Measurements from ENCODE around the gene BAHCC1. TPM values are rescaled to one million over a fixed set of nuclear protein-coding genes. Genes with fewer than 3 reads are reported as not detected.

BAHCC1 gene
- total RNA-seq, 6 donors from 2014 or later, result 8.2 to 81.7 (median 21.0) TPM

DNA sequence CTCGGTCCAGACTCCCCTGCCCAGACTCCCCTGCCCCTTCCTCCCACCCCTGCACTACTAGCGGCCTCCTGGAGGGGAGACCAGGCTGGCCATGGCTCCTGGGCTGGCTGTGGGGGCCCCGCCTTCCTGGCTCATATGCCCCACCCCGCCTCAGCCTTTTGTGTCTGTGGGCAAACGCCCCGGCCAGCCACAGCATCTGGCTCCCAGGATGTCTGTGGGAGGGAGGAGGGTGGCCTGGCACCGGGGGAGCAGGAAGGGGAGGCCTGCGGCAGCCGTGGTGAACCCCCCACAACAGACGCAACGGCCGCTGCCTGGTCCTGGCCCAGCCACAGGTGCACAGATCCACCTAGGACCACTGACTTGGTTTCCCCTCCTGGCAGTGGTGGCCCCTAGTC is 32.9 kb downstream of the BAHCC1 start:
- 33 to 48% methylated on average over 8 to 9 of the region's 12 CpGs for WGBS, 2 donors
- Histone ChIP-seq H3K27me3 (no peaks in the 10 kb centered on the region), H3K9me3 (no peaks in the 10 kb centered on the region), H3K4me1 (peaks cover 47 to 58% (median 52%) of the 10 kb centered on the region in 4 donors), H3K4me3 (no peak overlapping the region), H3K36me3 (no peaks in the 10 kb centered on the region), H3K27ac (peak overlapping the region; percentile 24 to 60 (median 47))
- no peak for ATAC-seq (ENCODE audit: low FRiP score in 2 of 2)
- DNase-seq, result peak in 1 of 2 donors; percentile 81
- no peak for TF ChIP-seq POLR2AphosphoS5 (IDR thresholded peaks at IDR 0.05)
- TF ChIP-seq EP300 (IDR thresholded peaks at IDR 0.05), result no peak
- TF ChIP-seq, protein P1, sequence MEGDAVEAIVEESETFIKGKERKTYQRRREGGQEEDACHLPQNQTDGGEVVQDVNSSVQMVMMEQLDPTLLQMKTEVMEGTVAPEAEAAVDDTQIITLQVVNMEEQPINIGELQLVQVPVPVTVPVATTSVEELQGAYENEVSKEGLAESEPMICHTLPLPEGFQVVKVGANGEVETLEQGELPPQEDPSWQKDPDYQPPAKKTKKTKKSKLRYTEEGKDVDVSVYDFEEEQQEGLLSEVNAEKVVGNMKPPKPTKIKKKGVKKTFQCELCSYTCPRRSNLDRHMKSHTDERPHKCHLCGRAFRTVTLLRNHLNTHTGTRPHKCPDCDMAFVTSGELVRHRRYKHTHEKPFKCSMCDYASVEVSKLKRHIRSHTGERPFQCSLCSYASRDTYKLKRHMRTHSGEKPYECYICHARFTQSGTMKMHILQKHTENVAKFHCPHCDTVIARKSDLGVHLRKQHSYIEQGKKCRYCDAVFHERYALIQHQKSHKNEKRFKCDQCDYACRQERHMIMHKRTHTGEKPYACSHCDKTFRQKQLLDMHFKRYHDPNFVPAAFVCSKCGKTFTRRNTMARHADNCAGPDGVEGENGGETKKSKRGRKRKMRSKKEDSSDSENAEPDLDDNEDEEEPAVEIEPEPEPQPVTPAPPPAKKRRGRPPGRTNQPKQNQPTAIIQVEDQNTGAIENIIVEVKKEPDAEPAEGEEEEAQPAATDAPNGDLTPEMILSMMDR (IDR thresholded peaks at IDR 0.05), result peak in 2 of 6 experiments; percentile 13 to 24

DNA sequence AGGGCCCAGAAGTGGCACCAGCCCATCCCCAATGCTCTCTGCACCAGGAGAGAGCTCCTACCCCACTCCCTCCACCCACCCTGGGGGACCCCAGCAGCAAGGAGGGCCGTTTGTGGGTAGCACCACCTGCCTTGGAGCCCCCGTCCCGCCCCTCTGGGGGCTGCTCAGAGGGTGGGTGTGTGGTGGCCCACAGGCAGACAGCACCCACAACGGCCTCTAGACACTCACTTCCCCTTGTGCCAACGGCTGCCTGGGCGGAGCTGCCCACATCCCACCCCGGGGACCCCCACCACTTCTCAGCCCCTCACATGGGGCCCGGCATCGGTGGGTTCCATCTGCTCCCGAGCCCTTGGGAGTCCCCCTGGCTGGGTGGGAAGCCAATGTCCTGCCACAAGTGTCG is 33.3 kb downstream of the BAHCC1 start:
- no peak overlapping the region for H3K4me3 ChIP-seq
- peaks cover 43 to 57% (median 48%) of the 10 kb centered on the region in 4 donors for H3K4me1 ChIP-seq
- ATAC-seq (ENCODE audit: low FRiP score in 2 of 2) (no peak), DNase-seq (peak in 1 of 2 donors; percentile 80)
- TF ChIP-seq, protein P1 (IDR thresholded peaks at IDR 0.05), result no peak
- TF ChIP-seq POLR2A (IDR thresholded peaks at IDR 0.05) (no peak), EP300 (IDR thresholded peaks at IDR 0.05) (no peak), POLR2AphosphoS5 (IDR thresholded peaks at IDR 0.05) (no peak)
- no peaks in the 10 kb centered on the region for H3K27me3 ChIP-seq
- H3K27ac ChIP-seq, result peak overlapping the region in 1 of 4 donors; percentile 57
- WGBS, 2 donors, result 62% methylated on average over 6 of the region's 11 CpGs; no CpG with 5 or more reads in 1 of the 2 donors
- no peaks in the 10 kb centered on the region for H3K36me3 ChIP-seq
- no peaks in the 10 kb centered on the region for H3K9me3 ChIP-seq

DNA sequence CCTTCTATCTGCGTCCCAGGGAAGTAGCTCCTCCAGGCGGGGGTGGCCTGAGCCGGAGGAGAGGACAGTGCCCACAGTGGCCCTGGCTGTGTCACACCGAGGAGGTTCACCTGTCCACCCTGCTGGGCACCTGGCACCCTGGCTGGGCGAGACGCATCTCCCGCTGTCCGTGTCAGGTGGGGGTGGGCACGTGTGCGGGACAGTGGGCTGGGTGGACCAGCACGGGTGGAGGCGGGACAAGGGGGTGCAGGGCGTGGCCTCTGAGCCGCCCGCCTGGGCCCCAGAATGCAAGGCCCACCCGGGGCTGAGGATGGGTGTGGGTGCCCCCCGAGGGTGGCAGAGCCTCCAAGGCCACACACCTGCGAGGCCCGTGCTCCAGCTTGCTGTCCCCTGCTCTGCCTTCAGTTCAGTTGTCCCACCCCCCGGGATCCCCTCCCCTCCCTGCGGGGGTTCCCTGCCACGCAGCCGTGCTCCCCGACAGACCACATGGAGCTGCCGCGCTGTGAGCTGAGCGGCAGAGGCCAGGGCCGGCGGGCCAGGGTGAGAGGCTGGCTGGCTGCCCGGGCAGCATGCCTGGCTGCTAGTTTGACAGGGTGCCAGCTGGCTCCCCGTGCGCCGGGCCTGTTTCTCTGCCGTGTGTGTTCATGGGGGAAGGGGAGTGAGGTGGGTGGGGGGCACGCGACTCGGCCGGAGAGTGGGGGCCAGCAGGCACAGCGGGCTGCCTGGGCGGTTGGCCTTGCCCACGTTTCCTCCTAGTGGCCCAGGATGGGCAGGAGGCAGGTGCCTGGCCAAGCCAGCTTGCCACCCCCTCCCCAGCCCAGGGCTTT is 33.9 kb downstream of the BAHCC1 start:
- H3K4me1 ChIP-seq, result peaks cover 45 to 57% (median 48%) of the 10 kb centered on the region in 4 donors
- ATAC-seq (ENCODE audit: low FRiP score in 2 of 2) (peak; percentile 63 to 71), DNase-seq (peak; percentile 79 to 95)
- no peaks in the 10 kb centered on the region for H3K27me3 ChIP-seq
- H3K27ac ChIP-seq, result peak overlapping the region in 2 of 4 donors; percentile 17 to 35
- no peaks in the 10 kb centered on the region for H3K9me3 ChIP-seq
- 13 to 18% methylated on average over 11 to 15 of the region's 41 CpGs for WGBS, 2 donors
- TF ChIP-seq POLR2A (IDR thresholded peaks at IDR 0.05) (peak in 1 of 4 donors; percentile 37), POLR2AphosphoS5 (IDR thresholded peaks at IDR 0.05) (peak in 1 of 2 donors; percentile 27), EP300 (IDR thresholded peaks at IDR 0.05) (no peak)
- TF ChIP-seq, protein P1 (IDR thresholded peaks at IDR 0.05), result no peak
- no peaks in the 10 kb centered on the region for H3K36me3 ChIP-seq
- peak overlapping the region in 2 of 4 donors; percentile 4 to 17 for H3K4me3 ChIP-seq

DNA sequence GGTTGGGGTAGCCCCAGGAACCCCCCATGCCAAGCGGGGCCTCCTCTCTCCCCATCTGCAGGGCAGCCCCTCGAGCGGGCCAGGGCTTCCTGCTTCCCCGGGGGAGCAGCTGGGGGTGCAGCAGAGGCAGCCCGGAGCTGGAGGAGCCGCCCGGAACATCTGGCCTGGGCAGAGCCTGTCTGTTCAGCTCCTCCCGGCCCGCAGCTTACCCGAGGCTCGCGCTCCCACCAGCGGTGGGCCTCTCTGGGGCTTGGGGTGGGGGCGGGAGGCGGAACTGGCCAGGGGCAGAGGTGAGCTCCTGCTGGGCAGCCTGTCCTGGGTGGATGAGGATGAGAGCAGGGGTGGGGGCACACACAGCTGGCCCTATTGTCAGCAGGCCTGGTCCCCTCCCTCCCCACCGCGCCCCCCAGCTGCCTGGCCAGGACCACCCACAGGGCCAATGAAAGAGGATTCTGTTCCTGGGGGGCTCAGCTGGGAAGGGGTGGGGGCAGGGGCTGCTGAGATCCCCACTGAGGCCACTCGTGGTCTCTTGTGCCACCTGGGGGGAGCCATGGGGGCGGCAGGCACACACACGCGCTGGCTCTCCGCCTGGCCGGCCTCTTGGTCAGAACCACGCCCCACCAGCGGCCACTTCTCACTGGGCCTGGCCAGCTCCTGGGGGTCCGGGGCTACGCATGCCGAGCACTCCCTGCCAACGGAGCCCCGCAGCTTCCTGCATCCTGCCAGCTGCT is 34.7 kb downstream of the BAHCC1 start:
- H3K4me1 ChIP-seq, result peaks cover 47 to 59% (median 51%) of the 10 kb centered on the region in 4 donors
- peak; percentile 51 to 85 for DNase-seq
- H3K27ac ChIP-seq, result peak overlapping the region in 2 of 4 donors; percentile 17 to 35

More for the DNA sequence above, 34.7 kb downstream of the BAHCC1 start:
- no peaks in the 10 kb centered on the region for H3K9me3 ChIP-seq
- no peaks in the 10 kb centered on the region for H3K27me3 ChIP-seq
- ATAC-seq (ENCODE audit: low FRiP score in 2 of 2), result peak in 1 of 2 donors; percentile 44
- H3K36me3 ChIP-seq, result no peaks in the 10 kb centered on the region
- no peak for TF ChIP-seq EP300 (IDR thresholded peaks at IDR 0.05)
- TF ChIP-seq, protein P1 (IDR thresholded peaks at IDR 0.05), result peak in 1 of 6 experiments; percentile 16
- 25% methylated on average over 20 of the region's 30 CpGs; no CpG with 5 or more reads in 1 of the 2 donors for WGBS, 2 donors
- peak overlapping the region in 2 of 4 donors; percentile 4 to 17 for H3K4me3 ChIP-seq
